Omental fat pad (tissue), 4 donors: Measurements from ENCODE around the gene PATJ. TPM values are rescaled to one million over a fixed set of nuclear protein-coding genes. Genes with fewer than 3 reads are reported as not detected.
A peak's percentile ranks its signal among the peaks of the same experiment; 100 is the strongest.

ENCODE experiments used
- ATAC-seq: fragments of 150-250 bp; one replicate; pipeline ENCODE4 v1.9.1; 2016; ENCODE audit warnings: mild to moderate bottlenecking, moderate library complexity; ENCODE audit not compliant: low FRiP score
- DNase-seq: peaks from one replicate; pipeline ENCODE4 v3.0.0-alpha.2; 2019; ENCODE audit warnings: low spot score
- CTCF ChIP-seq, 3 donors: fragments of 450-650 bp; IDR thresholded peaks; one replicate each; pipeline ENCODE4 v1.5.1; 2016 to 2017; ENCODE audit warnings: antibody characterized with exemption in 3 of 3, mild to moderate bottlenecking in 3 of 3, moderate library complexity in 2 of 3
- total RNA-seq, 4 donors: library from RNA; depleted of rRNA; stranded (reverse); fragments of >200 nt; gene quantifications; one replicate each; pipeline ENCODE4 v1.1.0, GENCODE V29; 2016

PATJ gene
- total RNA-seq, 4 donors from 2014 or later, result 12.1 to 31.4 (median 20.0) TPM

GRCh38 chr1:62068416-62068843 lies 326.1 kb downstream of the PATJ start:
- DNase-seq, result no peak
- TF ChIP-seq CTCF (IDR thresholded peaks at IDR 0.05), result no peak
- ATAC-seq, result peak; percentile 14

- ATAC-seq, result peak; percentile 43
- TF ChIP-seq CTCF (IDR thresholded peaks at IDR 0.05), result no peak
- no peak for DNase-seq
Measured at GRCh38 chr1:62068978-62069377, 326.7 kb downstream of the PATJ start.

- no peak for TF ChIP-seq CTCF (IDR thresholded peaks at IDR 0.05)
- DNase-seq, result no peak
Measured at GRCh38 chr1:62070384-62071011, 328.2 kb downstream of the PATJ start.

GRCh38 chr1:62071695-62072094 lies 329.4 kb downstream of the PATJ start:
- ATAC-seq (no peak), DNase-seq (no peak)
- no peak for TF ChIP-seq CTCF (IDR thresholded peaks at IDR 0.05)

More at GRCh38 chr1:62070384-62071011, 328.2 kb downstream of the PATJ start:
- ATAC-seq, result no peak

GRCh38 chr1:62076286-62076685 lies 334.0 kb downstream of the PATJ start:
- ATAC-seq, result no peak
- DNase-seq, result no peak
- TF ChIP-seq CTCF (IDR thresholded peaks at IDR 0.05), result no peak

GRCh38 chr1:62077821-62078220 lies 335.5 kb downstream of the PATJ start:
- ATAC-seq, result no peak
- TF ChIP-seq CTCF (IDR thresholded peaks at IDR 0.05), result no peak
- no peak for DNase-seq
